NCI-H82 (cell line): ENCODE data around the gene PRSS16.
"Not testable (repeated sequence)": the region's sequence is repeated elsewhere in the genome, so short reads cannot be mapped to it uniquely, and the experiment has no call there.

ENCODE experiments used
- DNase-seq: peaks from one replicate; lab custom pipeline; 2025; lab: John Stamatoyannopoulos, UW

Gene PRSS16, protein sequence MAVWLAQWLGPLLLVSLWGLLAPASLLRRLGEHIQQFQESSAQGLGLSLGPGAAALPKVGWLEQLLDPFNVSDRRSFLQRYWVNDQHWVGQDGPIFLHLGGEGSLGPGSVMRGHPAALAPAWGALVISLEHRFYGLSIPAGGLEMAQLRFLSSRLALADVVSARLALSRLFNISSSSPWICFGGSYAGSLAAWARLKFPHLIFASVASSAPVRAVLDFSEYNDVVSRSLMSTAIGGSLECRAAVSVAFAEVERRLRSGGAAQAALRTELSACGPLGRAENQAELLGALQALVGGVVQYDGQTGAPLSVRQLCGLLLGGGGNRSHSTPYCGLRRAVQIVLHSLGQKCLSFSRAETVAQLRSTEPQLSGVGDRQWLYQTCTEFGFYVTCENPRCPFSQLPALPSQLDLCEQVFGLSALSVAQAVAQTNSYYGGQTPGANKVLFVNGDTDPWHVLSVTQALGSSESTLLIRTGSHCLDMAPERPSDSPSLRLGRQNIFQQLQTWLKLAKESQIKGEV

DNA sequence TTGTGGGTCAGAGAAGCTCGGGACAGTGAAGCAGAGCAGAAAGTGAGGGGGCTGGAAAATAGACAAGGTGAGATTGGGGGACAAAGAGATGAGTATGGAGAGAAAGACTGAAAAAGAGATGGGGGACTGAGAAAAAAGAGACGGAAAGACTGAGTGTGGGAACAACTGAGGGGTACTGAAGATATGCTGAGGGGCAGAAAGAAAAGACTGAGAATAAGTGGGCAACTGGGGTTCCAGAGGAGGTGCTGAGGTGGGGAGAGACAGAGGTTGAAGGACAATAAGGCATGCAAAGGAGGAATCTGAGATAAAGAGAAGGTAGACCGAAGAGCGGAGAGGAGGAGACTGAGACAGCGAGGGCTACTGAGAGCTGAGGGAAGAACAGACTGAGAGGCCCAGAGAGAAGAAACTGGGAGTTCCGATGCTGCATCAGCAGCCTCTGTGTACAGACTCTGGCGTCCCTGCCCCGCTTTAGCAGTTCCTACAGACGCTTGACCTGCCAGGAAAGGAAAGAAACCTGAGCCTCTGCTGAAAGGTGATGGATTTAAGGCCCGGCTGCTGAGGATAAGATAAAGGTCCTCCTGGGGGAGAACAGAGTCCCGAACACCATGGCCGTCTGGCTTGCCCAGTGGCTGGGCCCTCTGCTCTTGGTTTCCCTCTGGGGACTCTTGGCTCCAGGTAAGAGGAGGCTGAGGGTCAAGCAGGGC is at the start of gene PRSS16:
TSS of gene PRSS16 (plus strand) at position 569 of the 704 bp plus-strand sequence. CDS start at position 606, 37 bp downstream.
- no peak for DNase-seq

DNA sequence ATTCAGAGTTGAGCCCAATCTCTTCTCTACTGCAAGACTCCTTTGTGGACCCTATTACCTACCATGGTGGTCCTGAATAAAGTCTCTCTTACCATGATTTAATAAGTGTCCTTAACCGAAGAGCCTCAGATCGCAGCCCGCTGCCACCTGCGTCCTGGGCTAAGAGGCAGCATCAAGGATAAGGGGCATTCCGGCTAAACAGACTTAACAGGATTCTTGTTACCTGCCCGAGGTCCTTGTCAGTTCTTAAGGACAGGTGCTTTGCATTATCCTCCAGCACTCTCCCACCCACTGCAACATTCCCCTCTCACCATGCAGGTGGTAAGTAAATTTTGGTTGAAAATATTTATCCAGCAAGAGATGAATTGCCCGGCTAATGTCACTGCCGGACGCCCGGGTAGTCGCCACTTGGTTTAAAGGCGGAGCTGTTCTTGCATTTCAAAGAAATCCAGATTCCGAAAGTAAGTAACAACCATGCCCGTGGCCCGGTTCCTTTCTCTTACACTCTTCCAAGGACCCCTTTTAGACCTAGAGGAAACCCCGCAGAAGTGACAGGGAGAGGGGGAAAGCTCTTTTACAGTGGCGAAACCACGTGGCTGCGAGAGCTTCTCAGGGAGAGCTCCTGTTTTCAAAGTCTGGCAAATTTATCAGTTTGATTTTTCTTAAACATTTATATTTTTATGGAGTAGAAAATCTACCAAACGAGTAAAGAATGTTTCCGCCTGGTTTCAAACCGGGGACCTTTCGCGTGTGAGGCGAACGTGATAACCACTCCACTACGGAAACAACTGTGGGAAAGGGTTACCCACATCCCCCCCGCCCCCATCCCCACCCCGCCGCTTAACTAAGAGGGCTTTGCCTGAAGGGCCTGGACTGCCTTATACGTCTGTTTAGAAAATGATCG is 41.9 kb upstream of the PRSS16 start:
- peak; percentile 34 for DNase-seq

DNA sequence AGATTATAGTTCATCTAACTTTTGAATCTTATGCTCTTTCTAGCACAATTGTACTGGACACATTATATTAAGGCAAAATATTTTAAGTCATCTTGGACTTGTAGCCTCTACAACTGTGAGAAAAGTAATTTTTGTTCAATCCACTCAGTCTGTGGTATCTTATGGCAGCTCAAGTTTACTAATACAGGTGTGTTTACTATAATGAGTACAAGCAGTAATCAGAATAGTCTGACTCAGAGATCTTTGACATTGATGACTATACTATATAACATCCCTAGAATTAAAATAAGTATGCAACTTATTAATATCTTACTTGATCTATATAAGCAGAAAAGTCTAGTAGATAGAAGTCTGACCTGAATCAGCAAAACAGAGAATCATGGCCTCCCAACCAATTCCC is 40.7 kb upstream of the PRSS16 start:
- no peak for DNase-seq

GRCh38 chr6:27208042-27208441 is 39.5 kb upstream of the PRSS16 start:
- DNase-seq, result no peak

DNA sequence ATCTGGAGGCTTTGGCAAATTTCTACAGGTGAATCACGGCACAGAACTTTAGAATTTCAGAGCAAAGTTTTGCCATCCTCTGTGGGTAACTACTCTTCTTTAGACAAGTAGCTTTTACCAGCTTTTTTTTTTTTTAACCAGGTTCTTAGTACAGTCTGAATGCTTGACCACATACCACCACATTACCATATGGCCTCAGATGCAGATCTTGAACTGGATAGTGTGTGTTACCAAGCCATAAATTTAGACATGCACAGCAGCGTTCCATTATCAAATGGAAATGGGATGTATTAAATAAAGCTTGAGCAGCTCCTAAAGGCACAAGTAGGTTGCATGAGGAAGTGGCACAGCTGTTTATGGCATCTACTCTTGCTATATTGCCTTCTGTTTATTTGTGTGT is 38.3 kb upstream of the PRSS16 start:
- DNase-seq, result no peak

- peak; percentile 41 for DNase-seq
These were observed 37.7 kb upstream of the PRSS16 start for GRCh38 chr6:27209659-27210269.

GRCh38 chr6:27213091-27213517 is 34.4 kb upstream of the PRSS16 start:
- peak; percentile 10 for DNase-seq

DNA sequence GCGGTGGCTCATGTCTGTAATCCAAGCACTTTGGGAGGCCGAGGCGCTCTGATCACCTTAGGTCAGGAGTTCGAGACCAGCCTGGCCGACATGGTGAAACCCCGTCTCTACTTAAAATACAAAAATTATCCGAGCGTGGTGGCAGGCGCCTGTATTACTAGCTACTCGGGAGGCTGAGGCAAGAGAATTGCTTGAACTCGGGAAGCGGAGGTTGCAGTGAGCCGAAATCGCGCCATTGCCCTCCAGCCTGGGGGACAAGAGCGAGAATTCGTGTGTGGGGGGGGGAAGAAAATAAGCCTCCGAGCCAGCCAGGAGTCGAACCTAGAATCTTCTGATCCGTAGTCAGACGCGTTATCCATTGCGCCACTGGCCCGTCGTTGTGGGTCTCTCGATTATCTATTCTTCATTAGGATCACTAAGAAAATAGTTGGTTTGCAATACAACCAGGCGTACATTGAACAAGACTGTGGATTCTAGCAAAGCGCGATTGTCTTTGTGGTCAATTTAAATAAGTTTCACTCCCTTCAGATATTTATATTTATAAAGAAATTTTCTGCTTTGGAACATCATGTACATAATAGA is 33.9 kb upstream of the PRSS16 start:
- peak; percentile 64 for DNase-seq

GRCh38 chr6:27214126-27214601 is 33.3 kb upstream of the PRSS16 start:
- DNase-seq, result no peak

DNA sequence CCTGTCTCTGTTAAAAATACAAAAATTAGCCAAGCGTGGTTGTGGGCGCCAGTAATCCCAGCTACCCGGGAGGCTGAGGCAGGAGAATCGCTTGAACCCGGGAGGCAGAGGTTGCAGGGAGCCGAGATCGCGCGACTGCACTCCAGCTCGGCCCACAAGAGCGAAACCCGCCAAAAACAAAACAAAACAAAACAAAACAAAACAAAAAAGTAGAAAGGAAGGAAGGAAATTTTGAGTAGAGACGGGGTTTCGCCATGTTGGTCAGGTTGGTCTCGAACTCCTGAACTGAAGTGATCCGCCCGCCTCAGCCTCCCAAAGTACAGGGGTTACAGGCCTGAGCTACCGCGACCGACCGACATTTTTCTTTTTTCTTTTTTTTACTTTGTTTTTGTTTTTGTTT is 30.6 kb upstream of the PRSS16 start:
- DNase-seq, result no peak

DNA sequence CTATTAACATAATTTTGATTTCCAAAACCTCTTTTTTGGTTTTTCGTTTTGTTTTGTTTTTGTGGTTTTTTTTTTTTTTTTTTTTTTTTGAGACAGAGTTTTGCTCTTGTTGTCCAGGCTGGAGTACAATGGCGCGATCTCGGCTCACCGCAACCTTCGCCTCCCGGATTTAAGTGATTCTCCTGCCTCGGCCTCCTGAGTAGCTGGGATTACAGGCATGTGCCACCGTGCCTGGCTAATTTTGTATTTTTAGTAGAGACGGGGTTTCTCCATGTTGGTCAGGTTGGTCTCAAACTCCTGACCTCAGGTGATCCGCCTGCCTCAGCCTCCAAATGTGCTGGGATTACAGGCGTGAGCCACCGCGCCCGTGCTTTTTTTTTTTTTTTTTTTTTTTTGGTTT is 24.5 kb upstream of the PRSS16 start:
- not testable (repeated sequence) for DNase-seq

DNA sequence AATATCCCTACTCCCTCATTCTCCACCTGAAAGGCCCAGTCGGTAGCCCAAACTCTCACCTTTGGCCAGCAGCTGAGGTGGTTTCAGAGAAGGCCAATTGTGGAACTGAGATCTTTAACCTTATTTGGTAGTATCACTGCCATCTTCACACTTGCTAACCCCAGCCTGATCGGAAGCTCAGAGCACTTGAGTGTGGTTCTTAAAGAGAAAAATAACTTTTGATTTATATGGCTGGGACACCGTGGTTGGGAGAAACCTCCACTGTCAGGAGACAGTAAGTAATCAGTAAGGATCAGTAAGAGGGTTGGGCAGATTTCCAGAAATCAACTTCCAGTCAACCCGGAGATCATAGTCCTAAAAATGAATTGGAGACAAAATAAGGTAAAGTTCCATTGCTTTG is 22.8 kb upstream of the PRSS16 start:
- no peak for DNase-seq

DNA sequence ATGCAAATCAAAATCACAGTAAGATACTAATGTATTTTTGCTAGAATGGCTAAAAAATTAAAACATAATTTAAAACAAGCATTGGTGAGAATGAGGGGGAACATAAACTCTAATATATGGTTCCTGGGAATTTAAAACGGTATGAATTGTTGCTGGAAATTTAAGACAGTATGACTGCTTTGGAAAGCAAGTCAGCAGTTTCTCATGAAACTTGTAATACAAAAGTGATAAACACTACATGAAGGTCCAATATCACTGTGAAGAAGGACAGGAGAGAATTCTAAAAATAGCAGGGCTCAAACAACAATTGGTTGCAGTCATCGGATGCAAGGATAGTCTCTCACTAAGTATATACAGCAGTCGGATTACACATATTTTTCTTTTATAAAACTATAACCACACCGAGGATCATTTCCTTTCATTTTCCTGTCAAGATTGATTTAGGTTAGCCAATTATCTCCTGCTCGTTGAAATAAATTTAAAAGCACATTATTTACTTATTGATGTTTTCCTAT is 18.5 kb upstream of the PRSS16 start:
- no peak for DNase-seq

DNA sequence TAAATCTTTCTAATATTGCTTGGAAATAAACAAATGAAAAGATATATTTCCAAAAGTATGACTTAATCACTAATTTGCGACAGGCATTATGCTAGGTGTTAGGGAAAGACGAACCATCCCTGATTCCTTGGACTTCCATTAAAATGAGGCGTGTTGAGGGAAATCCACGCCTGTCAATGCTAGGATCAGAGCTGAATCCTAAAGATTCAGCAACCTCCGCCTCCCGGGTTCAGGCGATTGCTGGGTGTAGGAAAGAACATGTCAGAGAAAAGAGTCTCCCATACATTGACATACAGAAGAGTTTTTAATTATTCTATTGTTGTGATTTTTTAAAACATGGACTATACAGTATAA is 16.8 kb upstream of the PRSS16 start:
- DNase-seq, result peak; percentile 44

DNA sequence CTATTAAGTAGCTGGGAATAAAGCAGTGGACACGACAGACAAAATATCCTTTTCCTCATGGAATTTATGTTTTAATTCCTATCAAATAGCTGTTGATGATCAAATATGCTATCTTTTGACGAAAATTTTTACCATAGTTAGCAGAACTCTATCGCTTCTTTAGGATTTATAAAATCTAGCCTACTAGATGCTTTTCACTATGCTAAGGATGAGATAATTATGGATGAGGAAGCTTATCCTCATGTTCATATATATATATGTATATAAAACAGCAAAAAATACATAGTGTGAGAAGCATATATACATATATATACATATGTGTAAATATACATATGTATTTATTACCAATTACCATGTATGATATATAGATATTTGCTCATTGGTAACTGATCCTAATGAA is 12.9 kb upstream of the PRSS16 start:
- DNase-seq, result no peak

- peak; percentile 51 for DNase-seq
These were observed 10.3 kb upstream of the PRSS16 start for GRCh38 chr6:27237089-27237803.

DNA sequence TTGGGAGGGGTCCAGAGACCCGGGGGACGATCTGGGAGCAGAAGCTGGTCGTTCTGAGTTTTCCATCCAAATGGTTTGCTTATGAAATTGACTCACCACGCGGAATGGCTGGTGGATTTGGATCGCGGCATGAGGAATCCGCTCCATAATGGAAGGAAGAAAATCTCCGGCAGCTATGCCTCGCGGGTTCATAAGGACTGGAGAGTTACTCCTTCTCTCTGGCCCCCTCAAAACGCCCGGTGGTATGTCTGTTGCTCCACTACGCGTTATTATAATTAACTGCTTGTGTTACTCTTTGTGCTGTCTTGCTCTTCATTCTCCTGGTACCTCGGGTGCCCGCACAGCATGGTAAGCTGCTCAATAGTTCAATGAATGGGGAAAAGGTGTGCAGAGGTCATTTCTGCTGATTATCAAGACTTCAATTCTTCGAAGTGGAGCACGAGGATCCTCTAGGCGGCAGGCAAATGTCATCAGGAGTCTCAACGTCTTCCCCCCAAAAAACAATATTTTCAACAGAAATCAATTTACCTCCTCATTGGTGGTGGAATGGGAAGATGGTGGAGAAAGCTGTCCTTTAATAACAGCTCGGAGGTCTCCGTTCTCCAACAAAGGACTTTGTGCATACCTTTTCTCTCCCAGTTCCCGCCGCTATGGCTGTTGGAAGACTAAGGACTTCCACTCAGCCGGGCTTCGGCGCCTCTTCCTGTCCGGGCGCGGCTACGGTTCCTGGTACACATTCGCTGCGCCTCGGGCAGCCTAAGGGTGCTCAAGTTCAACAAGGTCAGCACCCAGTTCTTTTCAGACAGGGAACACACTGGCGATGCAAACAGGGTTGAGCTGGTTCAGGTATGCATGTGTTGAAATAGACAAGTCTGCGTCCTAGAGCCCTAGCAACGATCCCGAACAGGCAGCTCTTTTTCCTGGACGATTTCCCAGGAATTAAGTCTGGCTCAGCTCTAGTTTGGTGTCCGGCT is 9.2 kb upstream of the PRSS16 start:
- DNase-seq, result peak; percentile 20

- DNase-seq, result no peak
These were observed 8.2 kb upstream of the PRSS16 start for GRCh38 chr6:27239258-27239657.

DNA sequence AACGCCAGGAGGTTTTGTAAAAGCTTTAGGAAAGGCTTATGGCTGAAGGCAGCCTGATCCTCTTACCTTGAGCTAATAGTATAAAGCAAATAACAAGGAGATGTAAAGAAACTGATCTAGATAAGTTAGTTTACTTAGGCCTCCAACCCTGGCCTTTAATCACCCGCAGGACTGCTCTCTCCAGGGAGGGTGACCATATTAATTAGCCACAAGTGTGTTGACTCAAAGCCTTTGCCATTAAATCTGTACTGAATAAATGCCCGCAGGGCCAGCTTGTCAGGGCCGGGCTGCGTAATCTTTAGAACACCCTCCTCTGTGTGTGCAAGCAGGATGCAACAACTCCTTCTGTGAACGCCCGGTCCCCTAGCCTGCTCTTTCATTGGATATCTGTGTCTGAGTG is 6.1 kb upstream of the PRSS16 start:
- DNase-seq, result peak; percentile 72
